DLD1 (cell line): ENCODE results near the gene JPT2.

Experiments
- in situ Hi-C: cut with HindIII; loops from 2 replicates; pipeline ENCODE4 v1.10.0; 2017; ENCODE audit warnings: low sequenced_read_pairs

Gene JPT2, protein sequence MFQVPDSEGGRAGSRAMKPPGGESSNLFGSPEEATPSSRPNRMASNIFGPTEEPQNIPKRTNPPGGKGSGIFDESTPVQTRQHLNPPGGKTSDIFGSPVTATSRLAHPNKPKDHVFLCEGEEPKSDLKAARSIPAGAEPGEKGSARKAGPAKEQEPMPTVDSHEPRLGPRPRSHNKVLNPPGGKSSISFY

GRCh38 chr16:1677942-1678499 lies at the start of gene JPT2:
JPT2 (plus strand) TSS chr16:1678279; CDS start chr16:1678313, 34 bp downstream.
- in situ Hi-C loops = no loop called here

GRCh38 chr16:1630450-1631213 lies 47.4 kb upstream of the JPT2 start:
- in situ Hi-C loops = no loop called here

DNA sequence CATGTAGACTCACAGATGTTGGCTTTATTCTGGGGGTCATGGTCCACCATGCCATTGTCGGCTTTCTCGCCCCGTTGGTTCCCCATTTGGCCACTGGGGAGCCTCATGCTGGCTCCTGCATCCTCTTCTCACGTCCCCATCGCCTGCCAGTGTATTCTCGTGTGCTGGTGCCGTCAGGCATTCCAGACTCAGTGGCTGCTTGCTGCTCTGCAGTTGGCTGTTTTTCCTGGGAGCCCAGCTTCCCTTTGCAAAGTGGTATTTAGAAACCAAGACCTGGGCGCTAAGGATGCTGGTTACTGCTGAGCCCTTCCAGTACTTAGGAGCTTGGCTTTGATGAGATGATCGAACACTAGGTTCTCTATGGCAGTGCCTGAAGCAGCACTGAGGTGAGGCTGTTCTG lies 46.8 kb upstream of the JPT2 start:
- in situ Hi-C loops = no loop called here

- in situ Hi-C loops = no loop called here
Observed at GRCh38 chr16:1631931-1632637, 46.0 kb upstream of the JPT2 start.

DNA sequence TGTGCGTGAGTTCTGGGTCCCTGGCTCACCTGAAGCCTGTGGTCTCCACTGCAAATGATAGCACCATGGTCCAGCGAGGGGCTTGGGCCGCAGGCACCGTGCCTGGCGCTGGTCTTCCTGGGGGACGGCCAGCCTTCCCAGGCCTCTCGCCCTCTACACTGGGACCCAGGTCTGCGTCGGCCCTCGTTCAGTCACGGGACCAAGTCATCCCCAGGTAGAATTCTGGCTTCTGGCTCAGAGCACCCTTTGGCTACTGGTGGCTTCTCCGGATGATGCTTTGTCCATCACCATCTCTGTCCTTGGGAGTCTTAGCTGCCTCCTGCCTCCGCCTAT lies 45.5 kb upstream of the JPT2 start:
- in situ Hi-C loops = no loop called here

DNA sequence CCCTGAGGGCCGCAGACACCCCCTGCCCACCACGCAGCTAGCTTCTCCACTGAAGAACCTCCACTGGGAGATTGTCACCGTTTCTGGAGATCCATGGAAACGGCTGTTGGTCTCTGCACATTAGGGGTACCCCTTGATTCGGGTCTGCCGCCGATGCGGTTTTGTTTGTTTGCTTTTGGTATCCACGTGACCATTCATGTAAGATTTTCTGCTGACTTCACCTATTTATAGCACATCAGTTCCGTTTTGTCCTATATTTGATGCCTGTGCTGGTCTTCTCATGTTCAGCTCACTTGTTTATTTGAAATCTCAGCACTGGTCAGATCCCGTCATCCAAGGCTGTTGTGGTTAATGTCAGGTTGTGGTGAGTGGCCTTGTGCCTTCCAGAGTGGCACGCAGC lies 44.8 kb upstream of the JPT2 start:
- in situ Hi-C loops = no loop called here

DNA sequence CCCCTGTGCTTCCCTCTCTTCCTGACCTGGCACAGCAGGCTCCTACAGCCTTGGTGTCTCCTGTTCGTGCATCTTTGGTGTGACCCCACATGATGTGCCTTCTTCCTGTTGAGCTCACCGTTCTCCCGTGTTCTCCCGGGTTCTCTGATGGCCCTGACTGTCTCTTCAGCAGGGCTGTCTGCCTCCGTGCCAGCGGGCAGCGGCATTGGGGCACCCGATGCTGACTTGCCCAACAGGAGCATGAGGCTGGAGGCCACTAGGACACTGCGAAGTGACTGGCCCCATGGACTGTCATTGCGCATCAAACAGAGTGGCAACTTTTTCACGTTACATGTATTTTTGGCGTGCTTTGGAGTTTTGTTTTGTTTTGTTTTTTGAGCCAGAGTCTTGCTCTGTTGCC lies 43.5 kb upstream of the JPT2 start:
- in situ Hi-C loops = no loop called here

GRCh38 chr16:1635070-1635469 lies 43.0 kb upstream of the JPT2 start:
- in situ Hi-C loops = no loop called here

GRCh38 chr16:1637526-1637925 lies 40.6 kb upstream of the JPT2 start:
- in situ Hi-C loops = no loop called here

GRCh38 chr16:1638757-1639156 lies 39.3 kb upstream of the JPT2 start:
- in situ Hi-C loops = no loop called here

DNA sequence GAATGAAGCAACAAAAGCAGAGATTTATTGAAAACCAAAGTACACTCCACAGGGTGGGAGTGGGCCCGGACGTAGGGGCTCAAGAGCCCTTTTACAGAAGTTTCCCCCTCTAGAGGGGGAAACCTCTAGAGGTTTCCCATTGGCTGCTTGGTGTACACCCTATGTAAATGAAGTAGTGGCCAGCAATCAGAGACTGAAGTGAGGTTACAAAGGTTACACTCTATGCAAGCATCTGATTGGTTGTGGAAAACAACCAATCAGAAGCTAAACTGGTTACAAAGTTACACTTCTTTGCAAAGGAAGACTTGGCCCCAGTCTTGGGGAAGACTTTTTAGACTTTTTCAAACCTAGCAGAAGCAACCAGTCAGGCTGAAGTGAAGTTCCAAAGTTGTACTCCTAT lies 38.8 kb upstream of the JPT2 start:
- in situ Hi-C loops = no loop called here

GRCh38 chr16:1639860-1640259 lies 38.2 kb upstream of the JPT2 start:
- in situ Hi-C loops = no loop called here

DNA sequence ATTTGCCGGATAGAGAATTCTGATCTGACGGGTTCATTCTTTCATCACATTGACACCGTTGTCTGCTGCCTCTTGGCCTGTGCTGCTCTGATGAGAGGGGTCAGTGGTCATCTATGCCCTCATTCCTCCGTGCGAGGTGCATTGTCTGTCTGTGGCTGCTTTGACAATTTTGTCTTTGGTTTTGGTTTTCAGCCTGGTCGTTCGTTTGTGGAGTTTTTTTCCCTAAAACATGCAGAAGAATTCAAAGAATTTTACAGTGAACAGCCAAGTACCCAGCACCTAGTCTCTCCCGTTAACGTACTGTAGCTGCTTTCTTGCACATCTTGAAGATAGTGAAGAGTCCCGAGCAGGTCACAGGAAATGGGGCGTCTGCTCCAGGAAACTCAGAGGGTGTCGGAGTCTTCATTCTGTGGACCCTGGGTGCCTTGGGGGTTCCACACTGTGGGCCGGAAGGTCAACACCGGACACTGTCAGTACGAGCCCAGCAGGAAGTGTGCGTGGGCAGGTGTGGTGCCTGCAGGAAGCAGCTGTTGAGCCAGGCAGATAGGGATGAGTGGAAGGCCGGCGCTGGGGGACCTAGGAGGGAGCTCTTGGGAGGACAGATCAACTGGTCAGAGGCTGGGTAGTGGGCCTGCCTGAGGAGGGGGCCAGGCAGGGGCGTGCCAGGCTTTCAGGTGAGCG lies 37.7 kb upstream of the JPT2 start:
- in situ Hi-C loops = no loop called here

- in situ Hi-C loops = no loop called here
Observed at GRCh38 chr16:1641261-1641660, 36.8 kb upstream of the JPT2 start.

DNA sequence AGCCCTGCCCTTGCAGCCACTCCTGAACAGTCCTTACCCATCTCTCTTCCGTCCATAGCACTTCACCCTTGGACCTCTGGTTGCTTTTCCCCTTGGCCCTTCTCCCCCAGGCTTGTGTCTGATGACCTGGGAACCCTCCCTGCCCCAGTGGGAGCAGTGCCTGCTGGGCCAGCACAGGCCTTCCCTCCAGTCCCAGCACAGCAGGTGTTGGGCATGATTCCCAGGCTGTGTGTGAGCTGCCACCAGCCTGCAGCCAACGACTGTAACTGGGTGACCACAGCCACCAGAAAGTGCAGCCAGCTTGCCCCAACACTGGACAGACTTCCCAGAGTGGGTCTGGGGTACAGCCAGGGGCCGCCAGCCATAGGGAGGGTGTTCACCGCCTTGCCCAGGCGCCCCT lies 35.9 kb upstream of the JPT2 start:
- in situ Hi-C loops = no loop called here

- in situ Hi-C loops = no loop called here
Observed at GRCh38 chr16:1642753-1643152, 35.3 kb upstream of the JPT2 start.

DNA sequence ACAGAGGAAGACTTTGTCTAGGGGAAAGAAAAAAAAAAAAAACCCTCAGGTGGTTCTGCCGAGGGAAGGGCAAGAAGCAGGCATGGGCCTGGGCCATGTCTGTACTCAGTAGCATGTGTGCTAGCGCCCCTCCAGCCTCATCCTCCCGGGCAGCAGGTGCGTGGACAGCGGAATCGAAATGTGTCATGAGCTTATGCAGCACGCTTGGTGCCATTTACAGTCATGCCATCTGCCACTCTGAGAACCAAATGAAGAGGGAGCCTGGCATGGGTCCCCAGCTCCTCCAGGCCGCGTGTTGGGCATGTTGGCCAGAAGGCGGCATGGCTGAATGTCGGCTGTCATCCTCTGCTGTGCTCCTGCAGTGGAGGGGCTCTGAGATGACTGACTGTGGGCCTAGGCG lies 34.6 kb upstream of the JPT2 start:
- in situ Hi-C loops = no loop called here

- in situ Hi-C loops = no loop called here
Observed at GRCh38 chr16:1645914-1646525, 32.1 kb upstream of the JPT2 start.

- in situ Hi-C loops = no loop called here
Observed at GRCh38 chr16:1647856-1648255, 30.2 kb upstream of the JPT2 start.

DNA sequence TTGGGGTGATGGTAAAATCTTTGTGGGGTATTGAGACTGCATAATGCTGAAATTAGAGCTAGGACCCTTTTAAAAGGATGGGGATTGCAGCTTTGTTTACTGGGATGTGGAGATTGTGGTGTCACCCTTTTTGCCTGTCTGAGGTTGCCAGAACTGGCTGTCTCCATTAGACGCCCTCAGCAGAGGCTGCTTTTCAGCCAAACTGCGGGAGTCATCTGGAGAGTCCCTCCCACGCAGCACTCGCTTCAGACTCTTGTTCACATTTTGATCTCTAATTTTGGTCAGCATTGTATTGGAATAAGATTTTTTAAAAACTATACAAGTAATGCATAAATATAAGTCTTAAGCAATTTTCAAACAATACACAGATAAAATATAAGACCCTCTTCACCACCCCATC lies 27.9 kb upstream of the JPT2 start:
- in situ Hi-C loops = no loop called here
